SK-N-MC (cell line): ENCODE measurements around the gene MYO18B.

Source experiments
- EZH2 ChIP-seq: fragments of 200-600 bp; sonication (generic); IDR thresholded peaks from one replicate; pipeline ENCODE4 v1.6.1; 2017; ENCODE audit warnings: antibody characterized with exemption
- POLR2AphosphoS5 ChIP-seq: IDR thresholded peaks from 2 replicates; pipeline ENCODE4 v1.6.1; 2012; ENCODE audit warnings: mild to moderate bottlenecking, low read depth, low read length, borderline replicate concordance

GRCh38 chr22:25697181-25697664 is 44.8 kb upstream of the MYO18B start:
- TF ChIP-seq POLR2AphosphoS5 = no peak
- TF ChIP-seq EZH2 = no peak
